ENCODE results near the gene ACACB.

Gene ACACB

DNA sequence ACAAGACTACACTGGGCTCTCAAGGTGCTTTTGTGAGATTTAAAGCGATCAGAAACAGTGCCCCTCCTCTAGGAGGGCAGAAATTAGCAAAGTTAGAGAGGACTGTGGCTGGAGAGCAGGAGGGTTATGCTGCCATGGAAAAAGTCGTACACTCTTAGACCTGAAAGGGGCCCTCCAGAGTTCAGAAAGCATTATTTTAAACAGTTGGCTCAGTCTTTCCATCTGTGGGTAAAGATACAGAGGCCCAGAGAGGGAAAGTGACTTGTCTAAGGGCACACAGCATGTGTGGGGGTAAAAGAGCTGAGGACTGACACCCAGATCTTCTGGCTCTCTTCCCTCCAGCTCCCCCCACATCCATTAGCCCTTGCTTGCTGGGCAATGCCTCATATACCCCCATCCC lies 145.6 kb downstream of the ACACB start:
- no peak for DNase-seq

DNA sequence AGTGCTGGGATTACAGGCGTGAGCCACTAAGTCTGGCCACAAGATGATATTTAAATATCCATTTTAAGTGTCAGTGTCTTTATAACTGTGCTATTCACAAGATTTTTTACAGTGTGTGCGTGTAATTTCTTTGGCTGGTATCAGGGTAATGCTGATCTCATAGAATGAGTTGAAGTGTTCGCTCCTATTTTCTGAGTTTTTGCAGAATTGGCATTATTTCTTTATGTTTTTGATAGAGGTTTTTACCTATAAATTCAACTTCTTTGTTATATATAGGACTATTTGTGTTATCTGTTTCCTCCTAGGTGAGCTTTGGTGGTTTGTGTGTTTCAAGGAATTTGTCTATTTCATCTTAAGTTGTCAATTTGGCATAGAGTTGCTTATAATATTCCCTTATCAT lies 147.1 kb downstream of the ACACB start:
- no peak for DNase-seq

DNA sequence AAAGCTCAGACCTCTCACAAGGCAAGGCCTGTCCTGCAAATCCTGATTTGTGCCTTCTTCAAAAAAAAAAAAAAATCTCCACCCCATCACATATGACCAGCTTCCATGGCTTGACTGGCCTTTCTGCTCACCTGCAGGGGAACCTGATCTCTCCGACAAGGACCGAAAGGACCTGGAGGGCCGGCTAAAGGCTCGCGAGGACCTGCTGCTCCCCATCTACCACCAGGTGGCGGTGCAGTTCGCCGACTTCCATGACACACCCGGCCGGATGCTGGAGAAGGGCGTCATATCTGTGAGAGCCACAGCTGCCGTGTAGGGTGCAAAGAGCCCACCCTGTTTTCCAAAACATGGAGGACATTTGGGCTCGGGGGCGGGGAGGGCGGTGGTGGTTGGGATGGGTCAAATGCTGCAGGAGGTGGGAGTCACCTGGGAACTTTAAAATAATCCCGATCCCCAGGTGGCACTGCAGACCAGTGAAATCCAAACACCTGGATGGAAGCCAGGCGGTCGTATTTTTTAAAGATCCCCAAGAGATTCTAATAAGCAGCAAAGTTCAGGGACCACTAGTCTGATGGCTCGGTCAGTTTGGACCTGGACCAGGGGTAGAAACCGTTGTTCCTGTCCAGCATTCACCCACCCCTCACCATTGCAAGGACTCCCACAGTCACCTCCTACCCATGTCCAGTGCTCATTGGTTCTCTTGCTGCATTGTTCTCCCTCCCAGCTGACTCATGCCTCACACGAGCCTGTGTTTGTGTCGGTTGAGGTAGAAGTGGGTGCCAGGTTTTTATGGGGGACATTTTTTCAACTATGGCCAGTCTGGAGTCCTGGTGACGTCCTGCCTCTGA lies 147.9 kb downstream of the ACACB start:
- peak; percentile 20 for DNase-seq

DNA sequence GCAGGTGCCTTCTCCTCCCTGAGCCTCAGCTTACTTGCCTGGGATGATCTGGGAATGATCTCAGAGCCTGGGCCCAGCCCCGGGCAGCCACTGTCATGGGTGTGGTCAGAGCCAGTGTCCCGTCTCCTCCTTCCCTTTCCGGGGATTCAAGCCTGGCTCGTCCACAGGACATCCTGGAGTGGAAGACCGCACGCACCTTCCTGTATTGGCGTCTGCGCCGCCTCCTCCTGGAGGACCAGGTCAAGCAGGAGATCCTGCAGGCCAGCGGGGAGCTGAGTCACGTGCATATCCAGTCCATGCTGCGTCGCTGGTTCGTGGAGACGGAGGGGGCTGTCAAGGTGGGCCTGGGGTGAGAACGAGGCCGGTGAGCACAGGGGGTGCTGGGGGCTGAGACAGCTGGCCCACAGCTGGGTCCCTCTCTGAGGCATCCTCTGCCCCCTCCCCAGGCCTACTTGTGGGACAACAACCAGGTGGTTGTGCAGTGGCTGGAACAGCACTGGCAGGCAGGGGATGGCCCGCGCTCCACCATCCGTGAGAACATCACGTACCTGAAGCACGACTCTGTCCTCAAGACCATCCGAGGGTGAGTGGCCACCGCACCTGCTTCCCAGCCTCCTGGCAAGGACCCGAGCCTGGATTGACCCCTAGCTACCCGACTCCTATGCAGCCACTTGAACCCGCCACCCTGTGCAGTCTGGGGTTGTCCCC lies 148.7 kb downstream of the ACACB start:
- no peak for DNase-seq

DNA sequence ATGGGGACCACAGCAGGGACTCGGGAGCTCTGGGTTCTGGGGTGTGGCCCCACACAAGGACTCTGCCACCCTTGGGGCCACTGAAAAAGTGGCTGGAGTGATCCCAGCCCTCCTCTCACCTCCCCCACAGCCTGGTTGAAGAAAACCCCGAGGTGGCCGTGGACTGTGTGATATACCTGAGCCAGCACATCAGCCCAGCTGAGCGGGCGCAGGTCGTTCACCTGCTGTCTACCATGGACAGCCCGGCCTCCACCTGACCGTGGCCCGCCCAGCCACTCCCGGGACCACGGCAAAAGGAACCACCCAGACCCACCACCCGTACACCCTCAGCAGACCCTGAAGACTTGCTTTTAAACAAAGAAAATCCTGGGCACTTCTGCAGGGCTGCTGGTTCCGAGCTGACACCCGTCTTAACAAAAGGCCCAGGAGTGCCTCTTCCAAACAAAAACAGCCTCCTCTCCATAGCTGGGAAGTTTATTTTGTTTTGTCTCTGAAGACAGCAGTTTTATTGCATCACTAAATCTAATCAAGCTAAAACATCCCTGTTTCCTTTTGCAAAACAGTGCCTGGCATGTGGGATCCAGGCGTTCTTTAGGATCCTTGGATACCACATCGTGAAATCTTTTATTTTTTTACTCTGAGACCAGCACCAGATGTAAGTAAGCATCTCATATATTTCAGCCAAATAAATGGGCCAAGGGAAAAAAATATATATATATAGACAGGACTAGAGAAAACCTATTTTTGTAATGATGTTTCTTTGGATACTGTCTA lies 149.9 kb downstream of the ACACB start:
- no peak for DNase-seq

DNA sequence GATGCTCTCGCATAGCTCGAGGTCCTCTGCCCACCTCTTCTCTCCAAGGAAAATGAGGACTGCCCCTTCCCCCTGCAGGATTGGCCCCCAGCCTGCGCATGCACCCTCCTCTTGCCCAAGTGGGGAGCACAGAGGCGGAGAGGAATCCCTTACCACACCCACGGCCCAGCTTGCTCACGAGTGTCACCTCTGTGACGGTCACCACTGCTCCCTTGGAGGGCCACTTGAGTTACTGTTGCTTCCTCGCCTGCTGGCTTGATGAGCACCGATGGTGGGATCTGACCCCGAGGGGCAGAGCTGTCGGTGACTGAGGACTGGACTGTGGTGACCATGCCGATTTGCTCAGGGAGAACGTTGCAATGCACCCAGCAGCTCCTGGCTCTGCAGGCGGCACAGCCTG lies 151.0 kb downstream of the ACACB start:
- DNase-seq = no peak

DNA sequence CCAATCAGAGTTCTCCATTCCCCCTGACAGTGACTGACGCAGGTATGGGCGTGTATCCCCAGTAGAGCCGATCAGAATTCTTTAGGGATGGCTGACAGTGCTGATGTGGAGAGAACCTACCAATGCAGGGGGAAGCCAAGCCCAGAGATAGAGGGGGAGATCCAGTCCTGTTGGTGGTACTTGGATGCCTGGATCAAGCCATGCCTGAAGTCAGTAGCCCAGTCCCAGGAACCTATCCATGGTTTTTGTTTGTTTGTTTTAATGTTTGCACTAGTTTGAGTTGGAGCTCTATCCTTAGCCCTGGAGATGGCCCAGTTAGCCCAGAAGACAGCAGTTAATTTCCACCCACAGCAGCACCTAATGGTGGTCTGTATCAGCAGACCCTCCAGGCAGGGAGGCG lies 152.5 kb downstream of the ACACB start:
- DNase-seq = no peak

DNA sequence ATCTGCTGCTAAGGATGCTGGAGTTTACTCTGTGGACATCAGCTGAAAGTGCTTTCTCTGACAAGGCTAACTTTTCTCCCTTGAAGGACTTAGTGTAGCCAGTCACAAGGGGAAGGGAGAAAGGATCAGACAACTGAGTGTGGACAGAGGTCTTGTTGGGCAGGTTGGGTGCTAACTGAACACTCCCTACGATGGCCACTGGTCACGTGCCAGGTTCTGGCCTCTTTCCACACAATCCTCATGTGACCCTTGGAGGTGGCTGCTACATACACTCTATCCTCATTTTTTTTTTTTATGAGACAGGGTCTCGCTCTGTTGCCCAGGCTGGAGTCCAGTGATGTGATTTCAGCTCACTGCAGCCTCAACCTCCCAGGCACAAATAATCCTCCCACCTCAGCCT lies 153.0 kb downstream of the ACACB start:
- no peak for DNase-seq

DNA sequence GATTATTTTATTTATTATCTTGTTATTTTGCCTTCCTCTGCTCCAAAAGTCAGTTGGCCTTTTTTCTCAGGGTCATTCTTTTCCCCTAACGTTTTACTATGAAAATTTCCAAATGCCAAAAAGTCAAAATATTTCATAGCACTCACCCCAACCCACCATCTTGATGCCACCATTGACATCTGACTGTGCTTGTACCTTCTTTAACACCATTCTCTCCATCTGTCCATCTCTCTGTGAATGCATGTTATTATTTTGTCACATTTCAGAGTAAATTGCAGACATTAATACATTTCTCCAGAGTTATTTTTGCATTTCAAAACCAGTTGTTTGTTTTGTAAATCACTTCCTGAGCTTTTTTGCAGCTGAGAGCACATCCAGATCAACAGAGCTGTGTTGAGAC lies 154.1 kb downstream of the ACACB start:
- DNase-seq = no peak

DNA sequence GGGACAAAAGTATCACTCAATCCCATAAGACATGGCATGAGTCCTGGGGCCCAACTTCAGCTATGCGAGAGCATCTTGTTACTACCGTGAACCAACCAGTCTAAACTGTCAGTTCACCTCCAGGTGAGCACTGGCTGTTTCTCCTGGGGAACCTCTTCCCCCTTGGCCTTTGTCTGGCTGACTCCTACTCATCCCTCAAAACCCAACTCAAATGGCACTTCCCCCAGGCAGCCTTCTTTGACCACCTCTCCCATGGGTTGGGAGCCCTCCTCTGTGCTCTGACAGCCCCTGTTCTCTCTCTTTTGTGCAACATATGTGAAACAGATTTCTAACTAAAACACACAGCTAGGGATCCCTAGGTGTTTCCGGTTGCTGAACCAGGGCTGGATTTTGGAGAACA lies 155.0 kb downstream of the ACACB start:
- no peak for DNase-seq

DNA sequence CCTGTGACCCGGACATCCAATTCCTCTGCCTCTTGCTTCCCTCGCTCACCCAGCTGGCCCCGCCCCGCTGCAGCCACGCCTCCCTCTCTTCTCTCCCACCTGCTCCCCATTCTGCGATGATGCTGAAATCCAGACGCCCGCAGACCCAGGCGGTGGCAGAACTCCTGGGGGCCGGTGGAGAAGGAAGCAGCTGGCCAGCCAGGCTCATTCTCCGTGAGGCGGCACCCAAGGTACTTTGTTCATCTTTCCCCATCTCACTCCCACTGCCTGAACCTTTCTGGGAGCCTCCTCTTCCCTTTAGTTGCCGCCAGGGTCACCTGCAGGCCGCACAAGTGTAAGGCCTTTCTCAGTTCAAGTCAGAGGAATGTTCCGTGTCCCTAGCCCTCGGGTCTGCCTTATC lies 157.0 kb downstream of the ACACB start:
- no peak for DNase-seq

DNA sequence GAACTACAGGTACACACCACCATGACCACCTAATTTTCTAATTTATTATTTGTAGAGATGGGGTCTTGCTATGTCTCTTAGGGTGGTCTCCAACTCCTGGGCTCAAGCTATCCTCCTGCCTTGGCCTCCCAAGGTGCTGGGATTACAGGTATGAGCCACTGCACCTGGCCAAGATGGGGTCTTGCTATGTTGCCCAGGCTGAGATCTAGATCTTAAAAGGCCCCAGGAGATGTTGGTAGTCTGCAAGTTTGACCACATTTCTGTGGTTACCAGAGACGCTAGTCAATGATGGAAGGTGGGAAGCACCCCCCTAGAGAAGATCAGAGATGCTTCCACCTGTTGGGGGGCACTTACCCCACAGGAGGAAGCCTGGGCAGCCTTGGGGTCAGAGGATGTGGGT lies 158.0 kb downstream of the ACACB start:
- no peak for DNase-seq

DNA sequence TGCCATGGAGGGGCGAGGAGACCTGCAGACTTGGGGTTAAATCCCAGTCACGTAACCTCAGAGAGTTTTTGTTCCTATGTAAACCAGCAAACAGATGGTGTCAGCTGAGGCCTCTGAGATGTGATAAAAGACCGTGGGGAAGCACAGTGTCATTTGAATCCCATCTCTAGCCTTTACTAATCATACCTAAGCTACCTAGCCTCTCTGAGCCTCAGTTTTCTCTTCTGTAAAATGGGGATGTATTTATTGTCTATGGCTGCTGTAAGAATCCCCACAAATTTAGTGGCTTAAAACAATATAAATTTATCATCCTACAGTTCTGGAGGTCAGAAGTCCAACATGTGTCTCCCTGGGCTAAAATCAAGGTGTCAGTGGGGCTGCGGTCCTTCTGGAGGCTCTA lies 158.8 kb downstream of the ACACB start:
- no peak for DNase-seq

DNA sequence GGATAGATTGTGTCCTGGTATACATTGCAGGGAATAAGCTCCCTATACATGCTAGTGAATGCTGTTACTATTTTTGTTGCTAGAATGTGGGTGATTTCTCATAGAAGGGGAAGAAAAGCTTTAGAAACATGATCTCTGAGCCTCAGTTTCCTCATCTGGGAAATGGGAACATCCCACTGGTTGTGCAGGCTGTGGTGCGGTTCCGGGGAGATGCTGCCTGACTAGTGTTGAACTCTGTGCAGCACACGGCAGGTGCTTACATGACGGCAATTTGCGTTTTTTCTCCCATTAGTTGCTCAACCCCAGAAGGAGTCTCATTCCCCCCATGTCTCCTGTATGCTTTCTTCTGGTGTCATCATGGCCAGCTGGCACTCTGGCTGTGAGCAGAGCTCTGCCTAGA lies 159.8 kb downstream of the ACACB start:
- DNase-seq = no peak

DNA sequence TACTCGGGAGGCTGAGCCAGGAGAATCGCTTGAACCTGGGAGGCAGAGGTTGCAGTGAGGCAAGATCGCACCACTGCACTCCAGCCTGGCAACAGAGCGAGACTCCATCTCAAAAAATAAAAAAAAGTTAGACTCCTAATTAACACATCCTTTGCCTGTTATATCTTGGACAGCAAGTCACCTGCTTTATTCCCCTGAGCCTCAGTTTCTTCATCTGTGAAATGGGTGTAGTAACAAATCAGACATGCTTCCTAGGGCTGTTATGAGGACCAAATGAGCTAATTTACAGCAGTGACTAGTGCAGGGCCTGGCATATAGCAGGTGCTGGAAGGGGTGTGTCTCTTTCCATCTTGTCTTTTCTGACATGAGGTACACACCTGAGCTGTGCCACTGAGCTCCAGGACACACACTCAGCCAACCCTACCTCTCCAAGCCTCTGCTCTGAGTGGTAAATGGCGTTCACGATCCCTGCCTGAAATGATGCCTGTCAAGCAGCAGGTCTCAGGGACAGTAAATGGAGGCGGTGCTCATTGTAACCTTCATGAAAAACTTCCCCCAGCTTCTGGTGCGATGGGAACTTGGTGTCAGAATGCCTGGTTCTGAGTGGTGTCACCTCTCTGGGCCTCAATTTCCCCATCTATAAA lies 161.0 kb downstream of the ACACB start:
- no peak for DNase-seq

DNA sequence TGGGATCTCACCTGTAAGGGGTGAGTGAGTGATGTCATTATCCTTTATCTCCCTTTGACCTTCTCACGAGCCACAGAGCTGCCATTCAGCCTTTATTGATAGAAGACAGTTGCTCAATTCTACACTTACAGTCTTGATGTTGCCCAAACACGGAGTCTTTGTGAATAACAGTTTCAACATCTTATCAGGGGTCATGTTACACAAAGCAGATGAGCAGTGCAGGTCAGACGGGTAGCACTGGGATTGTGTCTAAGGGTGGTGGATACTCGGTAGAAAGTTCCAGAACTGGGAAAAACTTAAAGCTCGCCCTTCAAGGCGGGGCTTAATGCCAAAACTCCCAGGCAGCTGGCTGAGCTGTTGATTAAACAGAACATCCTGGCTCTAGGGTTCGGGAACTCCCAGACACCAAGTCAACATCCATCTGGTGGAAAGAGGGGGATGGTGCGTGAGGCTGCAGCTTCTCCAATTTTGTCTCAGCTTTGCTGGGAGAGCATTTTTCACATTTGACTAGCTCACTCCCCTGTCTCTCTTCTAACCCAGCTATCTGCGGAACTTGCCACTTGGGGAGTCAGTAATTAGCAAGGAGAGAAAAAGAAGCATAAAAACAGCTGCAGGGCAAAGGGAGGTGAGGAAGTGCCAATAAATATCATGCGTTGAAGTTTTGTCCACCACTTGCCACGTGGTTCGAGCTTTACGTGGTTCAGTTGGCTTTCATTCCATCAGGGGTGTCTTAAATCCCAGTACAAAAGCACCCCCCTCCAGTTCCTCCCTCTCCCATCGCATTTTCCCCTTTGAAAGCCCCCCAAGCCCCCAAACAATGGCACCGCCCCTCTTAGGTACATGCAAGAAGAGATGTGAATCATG lies 161.7 kb downstream of the ACACB start:
- no peak for DNase-seq

DNA sequence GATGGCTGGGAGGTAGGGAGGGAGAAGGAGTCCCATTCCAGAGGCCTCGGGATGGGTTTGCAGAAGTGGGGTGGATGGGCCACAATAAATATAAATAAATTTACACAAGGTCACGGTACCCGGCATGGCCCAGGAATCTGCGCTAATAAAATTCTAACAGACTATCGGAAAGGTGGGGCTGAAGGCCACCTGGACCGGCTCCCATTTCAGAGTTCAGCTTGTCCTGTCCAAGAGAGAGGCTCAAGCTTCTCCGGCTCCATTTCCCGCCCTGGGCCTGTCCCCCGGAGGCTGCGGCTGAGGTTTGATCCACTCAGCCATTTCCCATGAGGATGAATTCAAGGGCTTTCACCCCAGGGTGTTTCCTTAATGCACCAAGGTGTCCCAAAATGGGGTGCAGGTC lies 162.5 kb downstream of the ACACB start:
- no peak for DNase-seq

DNA sequence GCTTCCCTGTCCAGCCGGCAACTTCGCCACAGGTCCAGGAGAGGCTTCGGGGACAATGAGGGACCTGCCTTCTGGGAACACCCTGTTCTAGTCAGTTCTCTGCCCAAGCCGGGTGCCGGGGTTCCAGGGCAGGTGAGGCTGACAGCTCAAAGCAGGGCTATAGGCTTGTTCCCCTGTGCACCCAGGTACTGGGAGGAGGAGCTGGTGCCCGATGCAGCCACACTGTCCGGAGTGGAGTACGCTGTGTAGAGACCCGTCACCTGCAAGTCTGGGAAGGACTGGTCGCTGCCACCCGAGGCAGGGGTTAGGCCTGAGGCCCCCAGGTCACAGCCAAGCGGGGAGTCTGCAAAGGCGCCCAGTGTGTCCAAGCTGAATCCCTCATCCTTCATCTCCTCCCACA lies 163.1 kb downstream of the ACACB start:
- no peak for DNase-seq

DNA sequence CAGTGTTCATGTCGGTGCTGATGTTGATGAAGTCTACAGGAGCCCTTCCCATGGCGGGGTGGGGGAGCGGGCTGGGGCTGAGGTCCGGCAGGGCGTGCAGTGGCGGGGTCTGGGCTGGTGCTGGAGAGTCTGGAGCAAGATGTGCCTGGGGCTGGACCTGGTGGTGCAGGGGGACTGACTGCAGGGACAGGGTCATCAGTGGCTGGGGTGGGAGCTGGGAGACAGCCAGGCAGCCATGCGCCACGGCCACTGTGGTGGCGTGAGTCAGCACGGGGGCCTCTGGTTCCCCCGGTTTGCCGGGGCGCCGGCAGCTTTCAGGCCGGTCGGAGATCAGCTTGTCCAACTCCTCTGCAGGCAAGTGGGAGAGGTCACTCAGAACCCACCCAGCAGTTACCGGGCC lies 165.1 kb downstream of the ACACB start:
- no peak for DNase-seq

DNA sequence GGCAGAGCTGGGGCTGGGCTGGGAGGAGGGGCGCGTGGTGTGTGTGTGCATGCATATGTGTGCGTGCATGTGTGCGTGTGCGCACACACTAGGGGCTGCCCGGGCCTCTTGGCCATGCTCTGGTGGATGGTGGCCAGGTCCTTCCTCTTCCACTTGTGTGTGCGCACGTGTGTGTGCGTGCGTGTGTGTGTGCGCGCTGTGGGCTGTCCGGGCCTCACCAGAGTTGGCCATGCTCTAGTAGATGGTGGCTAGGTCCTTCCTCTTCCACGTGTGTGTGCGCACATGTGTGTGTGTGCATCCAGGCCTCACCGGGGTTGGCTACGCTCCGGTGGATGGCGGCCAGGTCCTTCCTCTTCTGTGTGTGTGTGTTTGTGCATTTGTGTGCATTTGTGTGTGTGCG lies 168.0 kb downstream of the ACACB start:
- DNase-seq = no peak

DNA sequence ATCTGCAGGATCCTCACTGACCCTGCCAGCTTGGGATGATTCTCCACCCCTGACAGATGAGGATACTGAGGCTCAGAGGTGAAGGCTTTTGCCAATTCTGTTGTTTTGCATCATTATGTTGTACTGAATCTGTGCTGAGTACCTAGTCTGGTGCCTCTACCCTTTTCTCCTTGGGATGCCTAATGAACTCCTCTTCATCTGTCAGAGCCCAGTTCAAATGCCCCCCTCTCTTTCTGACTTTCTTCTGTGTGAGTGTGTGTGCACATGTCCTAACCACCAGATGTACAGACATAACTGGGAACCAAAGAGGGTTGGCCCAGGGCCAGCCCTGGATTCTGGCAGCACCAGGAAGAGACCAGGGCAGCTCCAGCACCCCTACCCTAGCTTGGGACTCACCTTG lies 169.9 kb downstream of the ACACB start:
- no peak for DNase-seq

DNA sequence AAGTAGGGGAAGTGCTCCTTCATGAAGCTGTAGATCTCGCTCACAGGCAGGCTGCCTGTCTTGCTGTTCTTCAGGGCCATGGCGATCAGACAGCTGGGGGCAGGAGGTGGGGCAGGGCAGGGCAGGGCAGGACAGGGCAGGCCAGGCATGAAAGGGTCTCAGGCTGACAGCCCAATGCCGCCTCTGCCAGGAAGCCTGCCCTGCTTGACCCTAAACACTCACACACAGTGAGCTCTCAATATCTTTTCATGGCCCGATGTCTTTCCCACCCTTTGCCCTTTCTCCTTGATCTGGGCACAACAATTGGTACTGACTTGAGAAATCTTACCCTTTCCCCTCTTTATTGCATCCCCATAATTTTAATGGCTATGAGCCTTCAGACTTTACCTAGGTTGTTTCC lies 170.3 kb downstream of the ACACB start:
- no peak for DNase-seq
